NCI-H526 (cell line): ENCODE data around the gene MSMB.
A peak's percentile ranks its signal among the peaks of the same experiment; 100 is the strongest.

Source experiments
- DNase-seq, 2 experiments: peaks; one replicate each; lab custom pipeline; 2025; lab: John Stamatoyannopoulos, UW

MSMB gene

DNA sequence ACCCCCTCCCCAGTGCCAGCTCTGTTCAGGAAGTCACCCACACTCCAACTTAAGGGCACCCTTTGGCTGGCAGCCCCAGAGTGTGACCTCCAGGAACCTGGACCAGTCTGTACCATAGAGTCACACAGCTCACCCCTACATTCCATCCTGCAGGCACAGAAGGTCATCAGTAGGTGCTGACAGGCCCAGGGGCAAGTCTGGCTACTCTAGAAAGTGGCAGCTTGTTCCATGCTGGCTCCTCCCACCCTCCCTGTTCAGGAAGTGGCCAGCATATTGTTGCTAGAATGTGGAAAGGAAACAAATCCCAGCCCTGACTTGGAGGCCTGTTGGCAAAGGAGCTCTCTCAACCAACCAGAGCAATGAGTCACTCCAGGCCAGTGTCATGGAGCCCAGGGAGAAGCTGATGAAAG is 12.5 kb downstream of the MSMB start:
- DNase-seq: no peak

DNA sequence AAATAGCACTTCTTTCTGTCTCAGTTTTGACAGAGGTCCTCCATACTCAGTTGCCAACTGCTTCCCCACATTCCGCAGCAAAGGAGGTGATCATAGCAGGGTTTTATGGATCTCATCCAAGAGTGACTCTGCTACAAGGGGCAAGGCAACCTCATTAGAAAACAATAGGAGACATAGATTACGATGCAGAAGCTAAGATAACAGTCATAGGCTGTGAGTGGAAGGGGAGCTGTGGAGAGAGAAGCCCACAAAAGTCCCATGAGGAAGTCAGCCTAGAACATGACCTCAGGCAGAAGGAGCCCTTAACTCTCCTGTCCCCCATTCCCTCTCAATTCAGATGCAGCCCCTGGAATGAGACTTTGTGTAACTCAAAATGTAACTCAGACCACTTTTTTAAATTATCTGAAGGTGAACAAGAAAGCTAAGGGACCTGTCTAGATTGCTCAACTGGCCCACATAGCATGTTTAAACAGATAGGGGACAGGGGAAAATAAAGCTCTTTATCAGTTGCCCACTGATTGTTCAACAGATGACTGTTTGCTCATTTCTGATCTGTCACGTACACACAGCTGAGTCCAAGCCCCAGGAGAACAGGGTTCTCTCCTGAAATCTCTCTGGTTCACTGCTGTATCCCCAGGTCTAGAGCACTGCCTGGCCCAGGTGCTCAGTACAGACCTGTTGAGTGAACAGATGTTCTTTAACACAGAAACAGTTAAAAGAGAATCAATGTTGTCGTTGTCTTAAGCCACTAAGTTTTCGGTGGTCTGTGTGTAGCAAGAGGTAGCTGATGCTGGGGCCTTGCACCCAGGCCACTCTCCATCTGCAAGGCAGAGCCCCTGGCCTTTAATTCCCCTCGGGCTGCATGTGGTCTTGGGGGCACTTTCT is 14.2 kb downstream of the MSMB start:
- no peak for DNase-seq

DNA sequence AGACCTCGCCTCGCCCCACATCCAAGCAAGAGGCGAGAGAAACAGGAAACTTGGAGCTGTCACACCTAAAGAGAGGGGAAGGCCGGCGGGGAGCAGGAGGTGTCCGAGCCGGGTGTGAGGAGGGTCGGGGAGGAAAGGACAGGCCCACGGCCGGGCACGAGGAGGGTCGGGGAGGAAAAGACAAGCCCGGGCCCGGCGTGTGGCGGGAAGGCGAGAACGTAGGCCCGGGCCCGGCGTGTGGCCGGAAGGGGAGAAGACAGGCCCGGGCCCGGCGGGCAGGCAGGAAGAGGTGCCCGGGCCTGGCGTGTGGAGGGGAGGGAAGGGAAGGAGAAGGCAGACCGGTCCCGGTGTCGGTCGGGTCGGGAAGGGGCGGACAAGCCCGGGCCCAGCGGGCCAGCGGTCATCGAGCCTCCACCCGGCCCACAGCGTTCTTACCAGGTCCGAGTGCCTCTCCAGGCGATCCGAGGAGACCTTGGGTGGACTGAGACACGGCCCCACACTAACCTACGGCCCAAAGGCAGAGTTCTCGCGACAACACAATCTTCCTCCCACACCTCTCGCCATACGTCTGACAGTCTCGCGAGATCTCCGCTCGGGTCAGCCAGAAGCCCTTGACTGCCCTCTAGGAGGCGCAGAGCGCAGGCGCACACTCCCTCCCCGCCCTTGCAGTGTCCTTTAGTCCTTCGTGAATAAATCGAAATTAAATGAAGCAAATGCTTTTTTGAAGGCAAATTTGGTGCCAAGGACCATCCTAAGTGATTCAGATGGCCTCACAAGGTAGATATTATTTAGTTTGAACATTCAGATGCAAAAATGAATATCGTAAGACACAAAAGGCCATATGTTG is 15.8 kb downstream of the MSMB start, which contains the start of gene NCOA4:
Gene NCOA4 (minus strand): TSS at position 533 of the 847 bp plus-strand sequence. CDS start 13,943 bp downstream, outside the sequence.
- peak; percentile 86 to 95 for DNase-seq

DNA sequence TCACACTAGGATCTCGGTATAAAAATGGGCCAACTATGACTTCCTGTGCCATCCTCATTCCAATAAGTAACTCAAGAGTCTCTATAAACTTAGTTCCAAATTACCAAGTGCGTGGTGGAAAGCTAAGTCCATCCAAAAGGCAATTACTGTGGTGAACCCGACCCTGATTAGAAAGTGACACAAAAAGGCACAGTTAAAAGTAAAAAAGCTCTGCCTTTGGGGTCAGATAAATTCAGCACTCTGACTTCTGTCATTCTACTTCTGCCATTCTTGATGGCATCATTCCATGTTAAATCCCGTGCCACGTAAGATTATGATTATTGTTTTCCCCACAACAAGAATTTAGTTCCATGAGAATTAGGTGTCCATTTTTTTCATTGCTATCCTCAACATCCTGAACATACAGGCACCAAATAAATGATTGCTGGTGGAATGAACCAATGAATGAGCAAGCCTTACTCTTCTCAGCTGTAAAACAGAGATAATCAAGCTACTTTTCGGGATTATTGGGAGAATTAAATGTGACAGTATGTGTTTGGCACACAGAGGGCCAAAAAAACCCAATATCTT is 16.5 kb downstream of the MSMB start:
- DNase-seq: no peak

DNA sequence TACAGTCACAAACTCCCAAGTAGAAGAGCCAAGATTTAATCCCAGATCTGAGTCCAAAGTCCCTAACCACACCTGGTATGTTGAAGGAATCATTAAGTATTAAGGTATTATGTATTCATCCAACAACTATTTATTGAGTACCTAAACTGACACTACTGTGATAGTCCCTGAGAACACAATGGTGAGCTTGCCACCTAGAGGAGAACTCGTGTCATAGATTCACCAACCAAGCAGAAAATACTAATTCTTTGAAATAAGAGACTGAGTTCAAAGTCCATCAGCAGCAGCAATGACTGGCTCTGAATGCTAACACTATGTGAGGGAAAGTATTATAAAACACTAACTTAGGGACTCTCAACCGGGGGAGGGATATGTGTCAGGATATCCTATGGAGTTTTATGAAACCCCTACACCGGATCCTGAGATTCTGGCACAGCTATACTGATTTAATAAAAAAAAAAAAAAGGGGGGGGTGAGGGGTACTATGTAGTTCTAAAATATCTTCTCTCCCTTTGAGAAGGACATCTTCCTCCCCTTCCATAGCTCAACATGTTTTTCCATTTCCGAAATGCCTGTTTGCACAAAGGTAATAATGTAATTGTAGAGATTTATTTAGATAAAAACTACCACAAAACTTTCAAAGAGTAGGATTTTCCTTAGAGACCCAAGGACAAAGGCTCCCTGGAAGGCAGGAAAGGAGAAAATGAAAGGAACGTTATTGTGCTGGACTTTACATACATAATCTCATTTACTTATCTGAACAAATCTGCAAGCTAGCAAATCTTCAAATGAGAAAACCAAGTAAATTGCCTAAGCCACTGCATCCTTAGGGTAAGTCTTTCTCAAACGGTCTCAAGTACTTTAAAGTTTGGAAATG is 17.2 kb downstream of the MSMB start:
- peak; percentile 33 to 66 for DNase-seq

DNA sequence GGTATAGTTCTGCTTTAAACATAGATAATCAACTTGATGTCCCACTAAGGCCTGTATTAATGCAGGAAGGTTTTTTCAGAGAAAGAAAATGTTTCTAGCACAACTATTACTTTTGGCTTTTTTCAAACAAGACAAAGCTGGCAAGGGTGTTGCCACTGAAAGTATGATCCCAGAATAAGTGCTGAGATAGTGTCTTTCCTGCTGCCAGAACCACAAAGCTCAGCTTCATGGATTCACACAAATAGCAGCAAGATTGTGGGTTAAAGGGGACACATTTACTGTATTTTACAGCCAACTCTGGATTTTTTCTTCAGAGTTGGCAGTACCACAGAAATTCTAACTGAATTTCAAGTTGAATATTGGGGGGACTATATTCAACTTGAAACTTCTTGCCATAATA is 20.0 kb downstream of the MSMB start:
- DNase-seq: no peak

DNA sequence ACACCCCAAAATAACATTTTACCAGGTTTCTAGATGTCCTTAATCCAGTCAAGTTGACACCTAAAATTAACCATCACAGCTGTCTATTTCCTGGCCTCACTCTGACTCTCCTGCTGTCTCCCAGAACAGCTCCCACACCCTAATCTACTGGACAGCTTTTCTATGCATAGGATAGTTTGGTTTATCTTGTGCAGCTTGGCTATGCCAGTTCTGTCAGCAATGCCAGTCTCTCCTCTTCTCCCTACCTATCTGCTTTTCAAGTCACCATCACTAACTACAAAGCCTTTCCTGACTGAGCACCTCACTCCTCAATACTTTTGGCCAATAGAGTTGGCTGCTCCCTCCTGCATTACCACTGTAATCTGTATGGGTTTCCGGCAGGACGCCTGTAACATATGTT is 20.7 kb downstream of the MSMB start:
- DNase-seq: no peak

DNA sequence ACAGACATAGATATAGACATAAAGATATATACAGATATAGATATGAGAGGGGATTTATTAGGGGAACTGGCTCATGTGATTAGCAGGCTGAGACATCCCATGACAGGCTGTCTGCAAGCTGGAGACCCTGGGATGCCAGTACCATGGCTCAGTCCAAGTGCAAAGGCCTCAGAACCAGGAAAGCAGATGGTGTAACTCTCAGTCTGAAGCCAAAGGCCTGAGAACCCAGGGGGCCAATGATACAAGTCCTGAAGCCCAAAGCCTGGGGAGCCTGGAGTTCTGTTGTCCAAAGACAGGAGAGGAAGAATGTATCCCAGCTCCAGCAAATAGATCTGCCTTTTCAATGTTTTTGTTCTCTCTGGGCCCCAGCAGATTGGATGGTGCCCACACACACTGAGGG is 21.1 kb downstream of the MSMB start:
- DNase-seq: no peak

DNA sequence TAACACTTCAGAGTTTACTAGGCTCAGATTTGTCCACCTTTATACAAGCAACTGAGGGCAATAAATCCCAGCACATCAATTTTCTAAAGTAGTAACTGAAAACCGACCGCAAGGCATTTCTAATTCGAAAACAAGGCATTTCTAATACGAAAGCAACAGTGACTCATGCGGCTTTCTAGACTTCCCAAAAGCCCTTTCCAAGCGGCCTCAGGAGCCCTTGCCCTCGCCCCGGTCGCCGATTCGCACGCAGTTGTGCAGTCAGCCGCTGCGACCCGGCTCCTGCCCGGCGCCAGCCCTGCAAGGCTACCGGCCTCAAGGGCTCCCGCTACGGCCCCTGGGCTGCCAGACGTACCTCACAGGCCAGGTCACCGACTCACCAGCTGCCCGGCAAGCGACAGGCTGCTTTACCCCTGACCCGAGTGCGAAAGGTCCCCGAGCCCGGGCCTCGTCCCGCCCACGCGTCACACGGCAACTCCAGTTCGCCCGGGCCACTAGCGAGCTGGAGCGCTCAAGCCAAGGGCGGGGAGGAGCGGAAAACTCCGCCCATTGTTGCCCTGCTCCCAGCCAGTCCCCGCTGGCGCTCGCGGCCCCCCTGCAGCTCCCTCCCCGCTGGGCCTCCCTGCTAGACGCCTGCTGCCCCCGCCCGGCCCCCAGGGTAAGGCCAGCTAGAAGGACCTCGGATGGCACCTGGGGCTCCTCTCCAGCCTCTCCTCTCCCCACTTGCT is 22.9 kb downstream of the MSMB start:
- peak; percentile 41 to 84 for DNase-seq

DNA sequence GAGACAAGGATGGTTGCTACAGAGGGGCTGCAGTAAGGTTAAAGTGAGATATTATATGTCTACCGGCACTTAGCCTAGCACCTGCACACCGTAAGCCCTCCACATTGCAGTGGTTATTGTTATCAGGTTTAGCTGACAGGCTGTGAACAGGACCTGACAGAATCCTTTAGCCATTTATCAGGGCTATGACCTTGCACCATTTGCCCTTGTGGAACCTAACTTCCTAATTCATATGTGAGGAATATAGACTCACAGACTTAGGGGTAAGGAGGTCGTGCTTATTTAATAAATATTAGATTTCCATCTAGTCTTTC is 25.8 kb downstream of the MSMB start:
- DNase-seq: no peak

DNA sequence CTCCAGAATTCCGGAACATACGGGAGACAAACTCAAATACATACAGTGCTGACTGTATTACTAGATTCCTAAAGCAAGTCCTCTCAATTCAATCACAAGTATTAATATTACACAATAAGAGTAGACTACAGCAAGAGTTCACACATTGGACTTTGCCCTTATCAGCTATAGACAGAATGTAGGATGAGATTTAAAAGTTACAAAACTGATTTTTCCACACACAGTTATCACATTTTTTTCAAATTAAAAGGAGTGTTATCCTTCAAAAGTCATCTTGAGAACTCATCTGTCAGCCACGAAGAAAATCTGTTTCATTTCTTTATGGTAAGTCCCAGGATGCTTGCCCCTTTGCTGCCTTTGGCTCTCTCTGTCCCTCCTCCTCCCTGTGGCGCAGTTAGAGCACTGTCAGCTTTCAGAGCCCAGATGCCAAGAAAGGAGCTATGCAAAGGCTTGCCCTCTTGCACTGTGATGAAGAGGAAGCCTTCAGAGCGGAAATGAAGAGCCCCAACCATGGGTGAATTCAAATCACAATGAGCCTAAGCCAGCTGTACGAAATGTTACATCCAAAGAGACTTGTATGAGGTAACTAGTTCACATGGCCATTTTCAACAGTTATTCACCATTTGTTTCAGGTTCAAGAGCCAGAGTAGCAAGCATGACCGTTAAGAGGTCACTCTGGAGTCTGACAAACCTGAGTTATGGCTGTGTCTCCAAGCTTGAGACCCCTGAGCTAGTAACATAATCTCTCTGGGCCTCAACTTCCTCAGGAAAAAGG is 26.3 kb downstream of the MSMB start:
- DNase-seq: no peak

DNA sequence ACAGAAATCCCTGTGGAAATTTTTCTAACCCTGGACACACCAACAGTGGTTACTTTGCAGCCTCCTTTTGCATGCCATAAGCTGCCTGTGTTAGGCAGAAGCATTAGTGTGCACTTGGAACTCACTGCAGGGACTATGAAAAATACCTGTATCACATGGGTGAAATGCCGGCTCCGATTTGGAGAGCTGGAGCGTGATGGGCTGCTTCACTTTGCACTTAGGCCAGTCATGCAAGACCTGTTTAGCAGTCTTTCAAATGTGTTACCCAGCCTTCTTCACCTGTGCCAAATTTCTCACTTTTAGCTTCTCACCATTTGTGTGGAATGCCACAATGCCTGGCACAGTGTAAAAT is 26.9 kb downstream of the MSMB start:
- DNase-seq: no peak

DNA sequence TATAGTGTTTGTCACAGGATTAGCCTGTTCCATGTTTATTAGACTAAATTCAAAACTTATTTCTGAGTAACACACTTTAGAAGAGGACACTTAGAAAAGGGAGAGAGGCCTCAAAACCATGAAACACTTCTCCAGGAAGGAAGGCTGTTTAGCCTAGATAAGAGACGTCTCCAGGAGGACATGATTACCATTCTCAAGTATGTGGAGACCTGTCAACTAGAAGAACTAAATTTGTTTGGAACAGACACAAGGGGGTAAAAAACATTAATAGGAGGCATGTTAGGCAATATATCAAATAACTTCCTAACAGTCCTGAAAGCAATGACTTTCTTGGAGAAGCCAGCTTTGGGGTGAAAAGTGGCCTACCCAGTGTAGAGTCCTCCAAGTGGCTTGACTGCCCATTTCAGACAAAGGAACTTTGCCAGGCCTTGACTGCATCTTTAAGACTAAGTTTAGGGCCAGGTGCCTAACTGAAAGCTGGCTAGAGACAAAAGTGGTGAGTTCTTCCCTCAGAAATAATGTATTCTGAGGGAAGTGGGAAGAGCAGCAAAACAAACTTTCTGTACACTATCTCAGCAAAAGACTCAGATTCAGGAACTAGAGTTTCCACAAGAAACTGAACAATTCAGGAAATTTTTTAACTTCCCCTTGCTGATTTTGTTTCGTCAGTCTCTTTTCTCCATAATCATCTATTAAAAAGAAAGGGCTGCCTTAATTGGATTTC is 27.5 kb downstream of the MSMB start:
- no peak for DNase-seq

DNA sequence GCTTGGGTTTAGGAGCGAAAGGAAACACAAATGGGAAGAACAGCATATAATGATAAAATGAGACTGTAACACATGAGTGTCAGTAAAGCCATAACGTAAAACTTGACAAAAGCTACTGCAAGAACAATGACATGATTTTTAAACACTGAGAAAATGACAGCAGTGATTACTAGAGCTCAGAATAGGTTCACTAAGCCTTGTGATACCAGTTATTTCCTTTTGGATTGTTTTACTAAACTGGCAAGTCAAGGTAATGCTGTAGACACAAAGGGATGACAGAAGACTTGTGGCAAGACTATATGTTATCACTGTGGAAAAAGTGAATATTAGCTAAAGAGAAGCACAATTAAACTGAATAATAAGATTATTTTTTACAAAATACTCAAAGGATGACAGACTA is 28.3 kb downstream of the MSMB start:
- no peak for DNase-seq

DNA sequence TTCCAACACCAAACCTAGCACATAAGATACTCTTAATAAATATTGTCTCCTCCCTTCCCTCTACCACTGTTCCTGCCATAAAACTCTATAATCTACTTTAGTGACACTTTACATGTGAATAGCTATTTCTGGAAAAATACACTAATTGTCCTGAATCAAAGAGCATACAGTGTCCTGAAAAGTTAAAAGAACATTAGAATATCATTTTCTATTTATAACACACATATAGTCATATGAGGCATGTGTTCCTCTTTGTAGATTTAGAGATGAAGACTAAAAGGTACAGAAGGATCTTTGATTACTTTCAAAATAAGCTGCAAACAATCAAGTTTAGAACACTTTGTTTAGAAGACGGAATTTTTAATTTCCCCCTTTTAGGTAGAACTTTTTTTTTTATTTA is 29.3 kb downstream of the MSMB start:
- no peak for DNase-seq

DNA sequence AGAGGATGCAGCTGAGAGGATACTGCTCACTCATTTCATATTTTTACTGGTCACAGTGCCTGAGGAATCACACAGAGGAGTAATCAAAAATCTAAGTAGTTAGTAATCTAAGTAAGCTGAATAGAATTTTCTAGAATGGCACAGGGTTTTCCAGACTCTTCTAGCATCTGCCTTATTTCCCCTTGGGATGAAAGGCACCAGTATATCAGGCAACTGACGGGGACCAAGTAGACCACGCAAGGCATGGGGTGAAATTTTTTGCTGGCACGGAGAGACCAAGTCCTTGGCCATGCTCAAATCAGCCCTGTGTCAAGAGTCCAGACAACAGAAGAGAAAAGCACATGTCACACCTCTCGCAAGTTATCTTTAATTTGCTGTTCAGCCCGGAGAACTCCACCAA is 29.9 kb downstream of the MSMB start:
- DNase-seq: no peak

DNA sequence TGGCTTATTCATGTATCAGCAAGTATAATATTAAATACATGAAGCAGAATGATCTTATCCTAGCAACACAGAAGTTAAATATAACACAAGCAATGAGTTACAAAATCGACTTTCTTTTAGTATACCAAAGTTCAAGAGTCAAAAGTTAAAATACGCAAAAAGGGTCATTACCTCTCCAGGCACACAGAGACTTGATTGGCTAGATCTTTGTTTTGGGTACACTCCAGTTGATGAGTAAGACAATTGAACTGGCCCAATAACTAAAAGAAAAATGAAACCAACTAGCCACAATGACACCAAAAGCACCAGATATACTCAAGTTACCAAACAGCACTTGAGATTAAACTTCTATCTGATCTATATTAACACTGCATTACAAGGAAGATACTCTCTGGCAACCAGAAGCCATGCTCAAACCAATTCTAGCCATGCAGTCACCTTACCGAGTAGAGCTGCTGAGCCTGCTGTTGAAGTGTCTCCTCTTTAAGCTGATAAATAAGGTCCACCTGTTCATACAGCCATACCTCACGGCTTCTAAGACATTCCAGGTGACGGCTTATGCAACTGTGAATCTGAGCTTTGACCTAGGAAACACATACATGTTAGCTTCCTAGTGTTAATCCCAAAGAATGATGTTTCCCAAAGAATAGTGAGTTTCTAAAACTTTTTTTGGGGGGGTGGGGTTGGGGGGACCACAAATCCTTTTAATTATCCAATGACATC is 31.2 kb downstream of the MSMB start:
- DNase-seq: no peak

DNA sequence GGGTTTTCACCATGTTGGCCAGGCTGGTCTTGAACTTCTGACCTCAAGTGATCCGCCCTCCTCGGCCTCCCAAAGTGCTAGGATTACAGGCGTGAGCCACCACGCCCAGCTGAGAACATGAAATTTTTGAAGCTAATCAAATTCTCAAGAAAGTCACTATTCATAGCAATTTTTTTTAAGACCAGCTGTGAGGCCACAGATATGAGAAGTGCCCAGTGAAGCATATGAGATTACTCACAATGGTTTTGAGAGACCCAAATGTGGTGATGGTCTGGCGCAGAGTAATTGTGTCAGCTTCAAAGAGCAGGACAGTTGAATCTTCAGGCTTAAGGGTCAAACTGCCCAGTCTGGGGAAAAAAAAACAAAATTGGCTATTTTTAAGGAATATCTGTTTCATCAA is 31.9 kb downstream of the MSMB start:
- DNase-seq: no peak

DNA sequence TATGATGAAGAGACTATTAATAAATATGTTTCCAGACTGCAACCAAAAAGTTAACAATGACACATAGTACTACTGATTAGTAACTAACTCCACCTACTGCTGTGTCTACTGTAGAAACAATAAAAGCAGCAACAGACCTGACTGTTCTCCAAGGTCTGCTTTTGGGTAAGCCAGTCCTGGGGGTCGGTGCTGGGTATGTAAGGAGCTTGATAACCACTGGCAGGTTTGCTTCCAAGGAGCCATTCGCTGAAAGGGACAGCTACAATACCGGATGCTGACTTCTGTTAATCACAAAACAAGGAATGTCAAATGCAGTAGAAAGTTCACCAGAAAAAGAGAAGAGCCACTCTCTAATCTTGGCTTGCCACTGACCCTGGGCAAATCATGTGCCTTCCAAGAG is 33.3 kb downstream of the MSMB start:
- DNase-seq: no peak
